GM06990 (cell line): ENCODE data around the gene SPATA19.

ENCODE experiments used
- DNase-seq: peaks from one replicate; pipeline ENCODE4 v3.0.0-alpha.2; 2011; ENCODE audit not compliant: insufficient read length; ENCODE audit errors: extremely low read depth
- H3K27me3 ChIP-seq: replicated peaks from 2 replicates; pipeline ENCODE4 v1.6.0; 2011; ENCODE audit warnings: low read length; ENCODE audit not compliant: control insufficient read depth, insufficient read depth
- H3K36me3 ChIP-seq: 2 replicates; pipeline ENCODE4 v1.5.1; 2011; ENCODE audit warnings: low read length; ENCODE audit not compliant: control insufficient read depth, insufficient read depth
- H3K4me3 ChIP-seq: replicated peaks from 2 replicates; pipeline ENCODE4 v1.5.1; 2011; ENCODE audit warnings: low read depth, mild to moderate bottlenecking, control low read depth, low read length
- TF ChIP-seq, protein P1 (sequence below): IDR thresholded peaks from 2 replicates; pipeline ENCODE4 v1.5.1; 2011; ENCODE audit warnings: low read length, control low read depth, mild to moderate bottlenecking, inconsistent platforms; ENCODE audit not compliant: insufficient read depth, poor library complexity, severe bottlenecking

SPATA19 gene

DNA sequence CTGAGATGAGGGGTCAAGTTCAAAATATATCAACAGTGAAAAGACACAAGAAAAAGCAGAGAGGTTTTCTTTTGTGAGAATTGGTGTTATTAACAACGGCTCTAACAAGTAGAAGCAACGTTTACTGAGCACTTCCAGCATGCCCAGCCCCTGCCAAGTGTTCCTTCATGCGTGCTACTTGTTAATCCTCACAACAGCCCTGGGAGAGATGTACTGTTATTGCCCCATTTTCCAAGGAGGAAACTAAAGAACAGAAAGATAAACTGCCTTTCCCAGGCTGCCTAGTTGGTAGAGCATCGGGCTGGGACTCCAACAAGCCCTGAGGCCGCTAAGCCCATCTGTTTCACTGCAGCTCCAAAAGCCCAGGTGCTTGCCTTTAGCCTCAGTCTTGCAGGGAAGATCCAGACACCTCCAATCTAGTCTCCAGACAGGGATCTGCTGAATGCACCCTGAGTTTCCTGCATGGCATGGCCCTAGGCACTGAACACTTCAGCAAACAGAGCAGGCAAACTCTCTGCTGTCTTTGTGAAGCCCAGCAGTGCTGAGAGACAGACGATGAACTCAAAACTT, 25.5 kb downstream of the SPATA19 start:
- no peak overlapping the region for H3K4me3 ChIP-seq
- TF ChIP-seq, protein P1, sequence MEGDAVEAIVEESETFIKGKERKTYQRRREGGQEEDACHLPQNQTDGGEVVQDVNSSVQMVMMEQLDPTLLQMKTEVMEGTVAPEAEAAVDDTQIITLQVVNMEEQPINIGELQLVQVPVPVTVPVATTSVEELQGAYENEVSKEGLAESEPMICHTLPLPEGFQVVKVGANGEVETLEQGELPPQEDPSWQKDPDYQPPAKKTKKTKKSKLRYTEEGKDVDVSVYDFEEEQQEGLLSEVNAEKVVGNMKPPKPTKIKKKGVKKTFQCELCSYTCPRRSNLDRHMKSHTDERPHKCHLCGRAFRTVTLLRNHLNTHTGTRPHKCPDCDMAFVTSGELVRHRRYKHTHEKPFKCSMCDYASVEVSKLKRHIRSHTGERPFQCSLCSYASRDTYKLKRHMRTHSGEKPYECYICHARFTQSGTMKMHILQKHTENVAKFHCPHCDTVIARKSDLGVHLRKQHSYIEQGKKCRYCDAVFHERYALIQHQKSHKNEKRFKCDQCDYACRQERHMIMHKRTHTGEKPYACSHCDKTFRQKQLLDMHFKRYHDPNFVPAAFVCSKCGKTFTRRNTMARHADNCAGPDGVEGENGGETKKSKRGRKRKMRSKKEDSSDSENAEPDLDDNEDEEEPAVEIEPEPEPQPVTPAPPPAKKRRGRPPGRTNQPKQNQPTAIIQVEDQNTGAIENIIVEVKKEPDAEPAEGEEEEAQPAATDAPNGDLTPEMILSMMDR, result no peak
- H3K27me3 ChIP-seq, result peaks cover 1% of the 10 kb centered on the region
- no peak for DNase-seq
- H3K36me3 ChIP-seq, result no peaks in the 10 kb centered on the region

DNA sequence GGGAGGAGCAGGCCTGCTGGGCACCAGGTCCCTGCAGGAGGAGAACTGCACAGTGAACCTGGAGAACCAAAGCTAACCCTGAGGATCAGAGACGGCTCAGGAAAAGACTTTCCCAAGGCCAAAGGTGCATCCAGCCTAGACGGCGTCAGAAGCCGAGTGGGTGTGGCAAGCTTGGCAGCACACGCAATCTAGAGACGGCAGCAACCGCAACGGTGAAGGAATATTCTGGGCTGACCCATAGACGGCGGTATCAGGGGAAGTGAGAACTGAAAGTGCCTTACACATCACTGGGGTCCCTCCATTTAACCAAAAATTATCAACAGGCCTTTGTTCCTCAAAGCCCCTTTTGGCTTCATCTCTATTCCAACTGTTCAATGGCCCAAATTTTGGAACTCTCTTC, 26.2 kb downstream of the SPATA19 start:
- H3K27me3 ChIP-seq, result peaks cover 1% of the 10 kb centered on the region
- no peak overlapping the region for H3K4me3 ChIP-seq
- TF ChIP-seq, protein P1, result no peak
- H3K36me3 ChIP-seq, result no peaks in the 10 kb centered on the region
- DNase-seq, result no peak

DNA sequence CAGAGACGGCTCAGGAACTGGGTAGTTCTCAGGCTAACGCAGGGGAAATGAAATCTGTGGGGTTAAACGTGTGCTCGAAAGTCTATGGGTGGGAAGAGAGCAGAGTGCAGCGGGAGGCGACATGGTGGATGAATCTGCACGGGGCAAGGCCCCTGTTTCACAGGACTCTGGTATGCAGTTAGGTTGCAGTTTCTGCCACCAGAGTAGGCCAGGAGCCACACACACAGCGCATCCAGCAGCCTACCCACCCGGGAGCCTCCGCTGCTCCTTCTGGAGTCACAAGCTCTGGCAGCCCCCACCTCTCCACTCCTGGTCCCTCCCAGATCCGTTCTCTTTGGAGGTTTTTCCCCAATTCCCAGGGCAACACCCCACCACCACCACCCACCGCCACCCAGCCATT, 27.0 kb downstream of the SPATA19 start:
- no peak overlapping the region for H3K4me3 ChIP-seq
- TF ChIP-seq, protein P1, result no peak
- no peak for DNase-seq
- H3K36me3 ChIP-seq, result no peaks in the 10 kb centered on the region
- H3K27me3 ChIP-seq, result peaks cover 1% of the 10 kb centered on the region

DNA sequence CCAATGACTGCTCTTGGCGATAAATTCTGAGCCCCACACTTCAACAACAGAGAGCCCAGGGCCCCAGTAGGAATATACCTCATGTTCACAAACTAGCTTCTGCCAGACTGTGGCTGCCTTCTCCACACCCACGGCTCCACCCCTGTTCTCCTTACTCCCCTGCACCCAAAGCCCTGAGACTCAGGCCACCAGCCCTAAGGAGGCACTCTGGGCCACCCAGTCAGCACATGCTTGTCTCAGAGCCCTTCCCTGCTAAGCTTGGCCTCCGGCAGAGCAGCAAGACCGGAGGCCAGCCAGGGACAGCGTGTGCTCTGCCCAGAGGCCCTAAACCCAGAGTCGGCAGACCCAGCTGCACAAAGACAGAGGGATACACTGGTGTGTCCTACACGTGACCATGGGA, 27.9 kb downstream of the SPATA19 start:
- TF ChIP-seq, protein P1, result no peak
- no peaks in the 10 kb centered on the region for H3K36me3 ChIP-seq
- peaks cover 1% of the 10 kb centered on the region for H3K27me3 ChIP-seq
- no peak overlapping the region for H3K4me3 ChIP-seq
- DNase-seq, result no peak

DNA sequence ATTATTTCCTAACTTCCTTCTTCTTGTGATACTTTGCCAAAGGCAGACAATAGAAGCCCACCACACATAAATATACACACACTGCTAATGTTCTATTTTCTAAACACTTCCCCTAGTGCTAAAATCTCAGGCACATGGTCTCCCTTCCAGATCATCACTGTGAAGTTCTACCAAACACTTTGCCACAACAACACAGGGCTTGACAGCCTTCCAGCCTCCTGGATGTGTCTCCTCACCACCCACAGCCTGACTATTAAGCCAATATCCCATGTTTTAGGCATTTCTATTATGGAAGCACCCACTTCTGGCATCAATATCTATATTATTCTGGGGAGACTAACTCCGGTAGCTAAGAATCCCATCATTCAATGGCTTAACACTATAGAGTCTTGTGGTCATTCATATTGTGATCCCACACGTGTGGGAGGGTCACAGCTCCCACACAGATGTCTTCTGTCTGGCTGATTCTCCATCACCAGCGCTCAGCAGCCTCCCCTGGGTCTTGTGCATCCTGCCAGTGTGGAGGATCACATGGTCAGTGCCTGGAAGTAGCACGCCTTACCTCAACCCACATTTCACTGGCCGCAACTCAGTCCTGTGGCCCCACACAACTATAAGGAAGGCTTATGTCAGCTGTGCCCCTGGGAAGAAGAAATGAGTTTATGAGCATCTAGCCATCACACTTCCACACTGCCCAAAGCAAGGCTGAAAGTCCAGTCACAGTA, 29.0 kb downstream of the SPATA19 start:
- no peak for DNase-seq
- Histone ChIP-seq H3K36me3 (no peaks in the 10 kb centered on the region), H3K27me3 (peaks cover 1% of the 10 kb centered on the region), H3K4me3 (no peak overlapping the region)
- TF ChIP-seq, protein P1, result no peak
